ENCODE measurements around the gene STAT4. TPM values are rescaled to one million over a fixed set of nuclear protein-coding genes. Genes with fewer than 3 reads are reported as not detected.

STAT4 gene
- total and polyA plus RNA-seq, 4 donors, result 2.5 to 11.5 (median 5.6) TPM

DNA sequence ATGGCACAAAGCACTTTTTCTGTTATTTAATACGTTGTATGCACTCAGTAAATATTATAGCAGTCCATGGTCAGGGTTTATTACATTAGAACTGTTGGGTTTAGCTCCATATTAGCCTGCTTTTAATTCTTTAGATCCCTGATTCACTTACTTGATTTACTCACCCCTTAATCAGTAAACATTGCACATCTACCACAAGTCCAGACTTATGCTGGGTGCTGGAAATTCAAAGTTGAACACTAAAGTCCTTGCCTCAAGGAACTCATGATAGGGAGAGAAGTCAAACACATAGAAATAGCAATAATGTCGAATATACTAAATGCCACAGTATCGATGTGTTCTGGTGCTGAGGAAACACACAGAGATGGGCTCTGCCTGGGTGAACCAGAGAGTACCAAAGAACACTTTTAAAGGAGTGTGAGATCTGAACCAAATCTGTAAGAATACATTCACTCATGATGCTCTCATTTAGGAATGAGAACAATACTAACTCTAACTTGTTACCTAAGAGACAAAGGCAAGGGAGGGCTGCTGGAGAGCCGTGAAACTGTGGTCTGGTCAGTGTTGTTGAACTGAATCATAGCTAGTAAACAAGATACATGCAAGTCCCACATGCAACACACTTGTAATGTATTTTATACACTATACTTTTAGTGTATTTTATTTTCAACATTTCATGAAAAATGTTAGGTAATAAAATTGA, 4.9 kb downstream of the STAT4 start:
- no peak overlapping the region for H3K9ac ChIP-seq (ENCODE audit: insufficient read depth in 1 of 2, low read length in 2 of 2)
- DNase-seq (no peak), ATAC-seq (ENCODE audit: insufficient read depth, low FRiP score) (no peak)
- peaks cover 0 to 8% (median 0%) of the 10 kb centered on the region in 5 donors for H3K4me1 ChIP-seq (ENCODE audit: control insufficient read depth in 5 of 5, insufficient read depth in 5 of 5, low read length in 5 of 5)
- no peak overlapping the region for H3K4me3 ChIP-seq
- TF ChIP-seq, protein P1, sequence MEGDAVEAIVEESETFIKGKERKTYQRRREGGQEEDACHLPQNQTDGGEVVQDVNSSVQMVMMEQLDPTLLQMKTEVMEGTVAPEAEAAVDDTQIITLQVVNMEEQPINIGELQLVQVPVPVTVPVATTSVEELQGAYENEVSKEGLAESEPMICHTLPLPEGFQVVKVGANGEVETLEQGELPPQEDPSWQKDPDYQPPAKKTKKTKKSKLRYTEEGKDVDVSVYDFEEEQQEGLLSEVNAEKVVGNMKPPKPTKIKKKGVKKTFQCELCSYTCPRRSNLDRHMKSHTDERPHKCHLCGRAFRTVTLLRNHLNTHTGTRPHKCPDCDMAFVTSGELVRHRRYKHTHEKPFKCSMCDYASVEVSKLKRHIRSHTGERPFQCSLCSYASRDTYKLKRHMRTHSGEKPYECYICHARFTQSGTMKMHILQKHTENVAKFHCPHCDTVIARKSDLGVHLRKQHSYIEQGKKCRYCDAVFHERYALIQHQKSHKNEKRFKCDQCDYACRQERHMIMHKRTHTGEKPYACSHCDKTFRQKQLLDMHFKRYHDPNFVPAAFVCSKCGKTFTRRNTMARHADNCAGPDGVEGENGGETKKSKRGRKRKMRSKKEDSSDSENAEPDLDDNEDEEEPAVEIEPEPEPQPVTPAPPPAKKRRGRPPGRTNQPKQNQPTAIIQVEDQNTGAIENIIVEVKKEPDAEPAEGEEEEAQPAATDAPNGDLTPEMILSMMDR (IDR thresholded peaks at IDR 0.05; ENCODE audit: control extremely low read depth, extremely low read depth), result no peak
- no peaks in the 10 kb centered on the region for H3K9me3 ChIP-seq (ENCODE audit: control insufficient read depth in 4 of 4, insufficient read depth in 3 of 4, low read length in 3 of 4)
- no peak overlapping the region for H3K27ac ChIP-seq (ENCODE audit: low read depth in 1 of 2, low read length in 1 of 2)
- peaks cover 0 to 11% (median 0%) of the 10 kb centered on the region in 3 donors for H3K27me3 ChIP-seq (ENCODE audit: control insufficient read depth in 3 of 3, insufficient read depth in 3 of 3, low read length in 2 of 3)
- no peaks in the 10 kb centered on the region for H3K36me3 ChIP-seq (ENCODE audit: control insufficient read depth in 4 of 4, insufficient read depth in 4 of 4, low read length in 4 of 4)
- 93 to 95% methylated on average over 4 of the region's 4 CpGs for WGBS, 2 donors

DNA sequence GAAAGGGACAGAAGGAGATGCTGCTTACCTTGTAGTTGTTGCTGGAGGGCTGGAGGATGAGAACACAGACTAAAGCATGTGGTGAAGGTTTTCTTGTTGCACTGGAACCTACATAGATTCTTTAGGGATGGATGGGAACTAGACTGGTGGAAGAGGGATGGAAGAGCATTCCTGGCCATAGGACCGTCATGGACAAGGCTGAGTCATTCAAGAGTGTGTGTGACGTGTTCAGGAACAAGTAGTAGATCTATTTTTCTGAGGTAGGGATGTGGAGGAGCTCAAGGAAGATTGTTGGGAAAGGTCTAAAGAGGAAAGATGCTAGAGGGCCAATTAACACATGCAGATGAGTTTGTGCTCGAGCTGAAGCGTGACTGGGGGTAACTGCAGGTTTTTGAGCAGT, 6.6 kb downstream of the STAT4 start:
- no peaks in the 10 kb centered on the region for H3K9me3 ChIP-seq (ENCODE audit: control insufficient read depth in 4 of 4, insufficient read depth in 3 of 4, low read length in 3 of 4)
- H3K4me3 ChIP-seq, result no peak overlapping the region
- no peaks in the 10 kb centered on the region for H3K36me3 ChIP-seq (ENCODE audit: control insufficient read depth in 4 of 4, insufficient read depth in 4 of 4, low read length in 4 of 4)
- no peak overlapping the region for H3K27ac ChIP-seq (ENCODE audit: low read depth in 1 of 2, low read length in 1 of 2)
- 95 to 98% methylated on average over 4 of the region's 4 CpGs for WGBS, 2 donors
- ATAC-seq (ENCODE audit: insufficient read depth, low FRiP score) (no peak), DNase-seq (no peak)
- no peaks in the 10 kb centered on the region for H3K4me1 ChIP-seq (ENCODE audit: control insufficient read depth in 5 of 5, insufficient read depth in 5 of 5, low read length in 5 of 5)
- H3K9ac ChIP-seq (ENCODE audit: insufficient read depth in 1 of 2, low read length in 2 of 2), result no peak overlapping the region
- TF ChIP-seq, protein P1 (IDR thresholded peaks at IDR 0.05; ENCODE audit: control extremely low read depth, extremely low read depth), result no peak
- H3K27me3 ChIP-seq (ENCODE audit: control insufficient read depth in 3 of 3, insufficient read depth in 3 of 3, low read length in 2 of 3), result peaks cover 0 to 1% (median 0%) of the 10 kb centered on the region in 3 donors

DNA sequence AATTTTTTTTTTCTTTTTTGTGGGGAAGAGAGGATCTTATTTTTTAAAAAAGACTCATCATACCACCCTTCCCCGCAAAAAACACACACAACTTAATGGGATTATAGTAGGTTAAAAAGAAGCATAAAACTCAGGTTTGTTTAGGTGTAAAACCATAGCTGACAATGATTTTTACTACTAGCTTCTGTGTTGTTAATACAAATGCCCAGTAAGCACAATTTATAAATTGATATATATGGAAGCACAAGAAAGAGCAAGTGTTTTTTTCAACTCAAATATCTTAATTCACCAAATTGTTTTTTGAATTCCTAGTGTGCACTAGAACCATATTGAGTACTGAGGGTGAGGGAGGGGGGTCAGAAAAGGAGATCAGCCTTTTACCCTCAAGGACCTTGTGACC, 7.0 kb downstream of the STAT4 start:
- no peaks in the 10 kb centered on the region for H3K36me3 ChIP-seq (ENCODE audit: control insufficient read depth in 4 of 4, insufficient read depth in 4 of 4, low read length in 4 of 4)
- TF ChIP-seq, protein P1 (IDR thresholded peaks at IDR 0.05; ENCODE audit: control extremely low read depth, extremely low read depth), result no peak

DNA sequence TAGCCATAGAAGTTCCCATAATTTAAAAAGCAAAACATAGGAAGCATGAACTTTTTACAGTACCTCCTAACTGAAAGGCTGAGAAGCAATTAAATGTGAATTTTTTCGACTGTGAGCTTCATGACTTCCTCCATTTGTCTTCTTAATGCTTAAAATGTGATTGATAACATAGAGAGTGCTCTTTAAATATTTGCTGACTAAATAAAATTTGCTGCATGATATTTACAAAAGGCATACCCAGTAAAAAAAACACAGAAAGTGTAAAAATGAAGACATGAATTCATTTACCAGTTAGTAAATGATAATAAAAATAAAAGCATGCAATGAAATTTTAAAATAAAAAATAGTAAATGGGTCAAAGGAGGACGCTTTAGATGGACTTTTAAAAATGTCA, 21.9 kb downstream of the STAT4 start:
- no peaks in the 10 kb centered on the region for H3K9me3 ChIP-seq (ENCODE audit: control insufficient read depth in 4 of 4, insufficient read depth in 3 of 4, low read length in 3 of 4)
- no peaks in the 10 kb centered on the region for H3K36me3 ChIP-seq (ENCODE audit: control insufficient read depth in 4 of 4, insufficient read depth in 4 of 4, low read length in 4 of 4)
- TF ChIP-seq, protein P1 (IDR thresholded peaks at IDR 0.05; ENCODE audit: control extremely low read depth, extremely low read depth), result no peak
- no peak overlapping the region for H3K4me3 ChIP-seq
- H3K4me1 ChIP-seq (ENCODE audit: control insufficient read depth in 5 of 5, insufficient read depth in 5 of 5, low read length in 5 of 5), result no peaks in the 10 kb centered on the region
- no peak overlapping the region for H3K9ac ChIP-seq (ENCODE audit: insufficient read depth in 1 of 2, low read length in 2 of 2)
- no peaks in the 10 kb centered on the region for H3K27me3 ChIP-seq (ENCODE audit: control insufficient read depth in 3 of 3, insufficient read depth in 3 of 3, low read length in 2 of 3)
- no peak for ATAC-seq (ENCODE audit: insufficient read depth, low FRiP score)
- DNase-seq, result no peak
- 63 to 65% methylated on average over 2 of the region's 2 CpGs for WGBS, 2 donors
- H3K27ac ChIP-seq (ENCODE audit: low read depth in 1 of 2, low read length in 1 of 2), result no peak overlapping the region

More for the DNA sequence above, 7.0 kb downstream of the STAT4 start:
- ATAC-seq (ENCODE audit: insufficient read depth, low FRiP score), result no peak
- no peak overlapping the region for H3K4me3 ChIP-seq
- no peaks in the 10 kb centered on the region for H3K4me1 ChIP-seq (ENCODE audit: control insufficient read depth in 5 of 5, insufficient read depth in 5 of 5, low read length in 5 of 5)
- H3K27ac ChIP-seq (ENCODE audit: low read depth in 1 of 2, low read length in 1 of 2), result no peak overlapping the region
- no peak overlapping the region for H3K9ac ChIP-seq (ENCODE audit: insufficient read depth in 1 of 2, low read length in 2 of 2)
- no peak for DNase-seq
- H3K27me3 ChIP-seq (ENCODE audit: control insufficient read depth in 3 of 3, insufficient read depth in 3 of 3, low read length in 2 of 3), result no peaks in the 10 kb centered on the region
- WGBS, 2 donors, result 90 to 100% methylated on average over 1 of the region's 1 CpG
- H3K9me3 ChIP-seq (ENCODE audit: control insufficient read depth in 4 of 4, insufficient read depth in 3 of 4, low read length in 3 of 4), result no peaks in the 10 kb centered on the region
